ENCODE results near the gene SAMD13.

GRCh38 chr1:84377480-84378095, 76.1 kb downstream of the SAMD13 start:
- no peak for TF ChIP-seq EP300 (IDR thresholded peaks at IDR 0.05; ENCODE audit: borderline replicate concordance)
- no peak for TF ChIP-seq MAX (IDR thresholded peaks at IDR 0.05)
- TF ChIP-seq REST (IDR thresholded peaks at IDR 0.05; ENCODE audit: low read depth): no peak
- TF ChIP-seq ZBTB7A (IDR thresholded peaks at IDR 0.05; ENCODE audit: low read depth): no peak
- TF ChIP-seq CEBPB (IDR thresholded peaks at IDR 0.05): no peak
- TF ChIP-seq TAF1 (IDR thresholded peaks at IDR 0.05; ENCODE audit: low read depth): no peak
- no peak for TF ChIP-seq RAD21 (IDR thresholded peaks at IDR 0.05; ENCODE audit: low read depth)
- no peak for TF ChIP-seq YY1 (IDR thresholded peaks at IDR 0.05; ENCODE audit: low read depth)
- no peak for TF ChIP-seq TCF12 (IDR thresholded peaks at IDR 0.05; ENCODE audit: low read depth)

Measured in Ishikawa (cell line).